Fibroblast of skin of scalp (primary cell): ENCODE results near the gene SRL.
"Not testable (repeated sequence)": the region's sequence is repeated elsewhere in the genome, so short reads cannot be mapped to it uniquely, and the experiment has no call there.

Experiments
- DNase-seq: peaks from one replicate; pipeline ENCODE4 v3.0.0-alpha.2; 2013

The SRL gene

DNA sequence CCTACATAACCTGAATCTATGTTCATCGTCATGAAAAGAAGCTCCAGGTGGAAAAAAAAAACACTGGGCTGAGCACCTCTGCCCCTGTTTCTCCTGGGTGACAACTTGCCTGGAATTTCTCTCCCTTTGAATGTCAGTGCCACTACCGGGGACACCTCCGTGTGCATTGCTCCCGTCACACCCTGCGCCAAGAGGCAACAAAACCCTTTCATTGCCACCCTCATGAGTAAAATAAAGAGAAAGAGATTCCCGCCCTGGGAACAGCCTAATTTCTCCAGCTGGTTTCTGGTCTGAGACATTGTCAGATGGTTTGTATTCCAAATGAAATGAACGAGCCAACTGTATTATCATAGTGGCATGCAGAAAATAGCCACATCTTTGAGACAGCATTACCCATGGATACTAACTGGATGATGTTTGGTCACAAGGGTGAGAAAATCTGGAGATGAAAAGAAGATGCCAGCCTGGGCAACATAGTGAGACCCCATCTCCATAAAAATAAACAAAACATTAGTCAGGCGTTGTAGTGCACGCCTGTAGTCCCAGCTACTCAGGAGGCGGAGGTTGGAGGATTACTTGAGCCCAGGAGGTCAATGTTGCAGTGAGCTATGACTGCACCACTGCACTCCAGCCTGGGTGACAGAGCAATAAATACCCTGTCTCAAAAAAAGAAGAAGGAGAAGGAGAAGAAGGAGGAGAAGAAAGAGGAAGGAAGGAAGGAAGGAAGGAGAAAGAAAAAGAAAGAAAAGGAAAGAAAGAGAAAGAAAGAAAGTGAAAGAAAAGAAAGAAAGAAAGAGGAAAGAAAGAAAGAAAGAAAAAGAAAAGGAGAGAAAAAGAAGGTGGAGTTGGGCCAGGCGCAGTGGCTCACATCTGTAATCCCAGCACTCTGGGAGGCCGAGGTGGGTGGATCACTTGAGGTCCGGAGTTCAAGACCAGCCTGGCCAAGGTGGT, 83.5 kb downstream of the SRL start:
- DNase-seq = no peak

GRCh38 chr16:4157376-4157825, 84.5 kb downstream of the SRL start:
- DNase-seq = no peak

DNA sequence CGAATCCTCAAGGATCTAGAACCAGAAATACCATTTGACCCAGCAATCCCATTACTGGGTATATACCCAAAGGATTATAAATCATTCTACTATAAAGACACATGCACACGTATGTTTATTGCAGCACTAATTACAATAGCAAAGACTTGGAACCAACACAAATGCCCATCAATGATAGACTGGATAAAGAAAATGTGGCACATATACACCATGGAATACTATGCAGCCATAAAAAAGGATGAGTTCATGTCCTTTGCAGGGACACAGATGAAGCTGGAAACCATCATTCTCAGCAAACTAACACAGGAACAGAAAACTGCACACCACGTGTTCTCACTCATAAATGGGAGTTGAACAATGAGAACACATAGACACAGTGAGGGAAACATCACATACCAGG, 85.4 kb downstream of the SRL start:
- not testable (repeated sequence) for DNase-seq

DNA sequence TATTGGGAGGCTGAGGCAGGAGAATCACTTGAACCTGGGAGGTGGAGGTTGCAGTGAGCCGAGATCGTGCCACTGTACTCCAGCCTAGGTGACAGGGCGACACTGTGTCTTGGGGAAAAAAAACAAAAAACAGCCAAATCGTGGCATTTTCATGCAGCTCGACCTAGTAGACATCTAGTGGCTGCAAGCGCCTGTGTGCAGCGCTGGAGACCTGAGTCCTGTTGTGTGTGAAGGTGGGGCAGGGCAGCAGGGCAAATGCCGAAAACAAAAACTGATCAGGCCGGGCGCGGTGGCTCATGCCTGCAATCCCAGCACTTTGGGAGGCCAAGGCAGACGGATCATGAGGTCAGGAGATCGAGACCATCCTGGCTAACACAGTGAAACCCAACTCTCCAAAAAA, 88.5 kb downstream of the SRL start:
- not testable (repeated sequence) for DNase-seq

- DNase-seq = no peak
Measured at GRCh38 chr16:4152267-4152666, 89.6 kb downstream of the SRL start.

DNA sequence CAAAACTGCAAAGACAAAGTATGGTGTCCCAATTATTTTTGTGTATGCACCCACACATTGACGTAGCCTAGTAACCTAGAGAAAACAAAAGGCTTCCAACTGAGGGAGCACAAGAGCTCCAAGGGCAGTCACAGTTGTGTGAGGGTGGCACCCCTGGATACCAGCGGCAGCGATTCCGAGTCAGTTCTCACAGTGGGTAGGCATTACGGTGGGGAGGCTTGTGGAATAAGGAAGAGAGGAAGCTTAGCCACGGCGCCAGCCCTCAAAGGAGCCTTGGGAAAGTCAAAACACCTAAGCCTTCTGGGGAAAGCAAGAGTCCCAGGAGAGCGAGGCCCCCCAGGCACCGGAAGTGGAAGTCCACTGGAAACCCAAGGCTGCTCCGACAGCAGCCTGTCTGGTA, 94.6 kb downstream of the SRL start:
- DNase-seq = no peak

DNA sequence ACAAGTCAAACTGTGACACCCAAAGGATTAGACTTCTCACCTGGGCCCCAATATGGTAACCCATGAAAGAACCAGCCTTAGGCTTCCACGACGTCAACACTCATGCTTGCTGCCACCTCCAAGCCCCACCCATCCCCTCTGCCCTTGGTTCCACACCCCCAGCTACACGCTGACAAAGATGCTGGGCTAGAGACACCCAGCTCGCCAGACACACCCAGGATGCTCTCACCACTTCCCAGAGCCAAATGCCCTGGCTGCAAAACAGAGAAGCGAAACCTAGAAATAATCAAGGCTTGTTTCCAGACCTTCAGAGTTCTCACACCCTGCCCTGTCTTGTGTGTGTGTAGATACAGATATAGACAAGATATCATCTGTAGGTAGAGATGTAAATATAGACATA, 99.6 kb downstream of the SRL start:
- no peak for DNase-seq

DNA sequence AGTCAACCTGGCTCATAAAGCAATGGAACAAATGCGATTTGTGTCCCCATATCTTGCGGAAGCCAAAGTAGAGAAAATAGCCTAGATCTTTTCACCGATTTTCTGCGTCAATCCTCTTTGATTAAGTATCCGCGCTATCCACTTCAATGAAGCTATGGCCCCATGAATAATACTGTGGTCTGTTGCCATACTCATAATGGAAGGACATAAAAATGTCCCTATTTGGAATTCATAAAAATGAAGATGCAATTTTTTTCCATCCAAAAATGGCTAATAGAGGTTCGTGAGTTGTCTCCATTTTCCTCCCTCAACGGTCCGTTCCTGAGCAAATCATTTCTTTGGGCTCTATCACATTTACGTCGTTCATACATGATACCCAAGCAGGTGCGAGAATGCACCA, 100.3 kb downstream of the SRL start:
- no peak for DNase-seq

DNA sequence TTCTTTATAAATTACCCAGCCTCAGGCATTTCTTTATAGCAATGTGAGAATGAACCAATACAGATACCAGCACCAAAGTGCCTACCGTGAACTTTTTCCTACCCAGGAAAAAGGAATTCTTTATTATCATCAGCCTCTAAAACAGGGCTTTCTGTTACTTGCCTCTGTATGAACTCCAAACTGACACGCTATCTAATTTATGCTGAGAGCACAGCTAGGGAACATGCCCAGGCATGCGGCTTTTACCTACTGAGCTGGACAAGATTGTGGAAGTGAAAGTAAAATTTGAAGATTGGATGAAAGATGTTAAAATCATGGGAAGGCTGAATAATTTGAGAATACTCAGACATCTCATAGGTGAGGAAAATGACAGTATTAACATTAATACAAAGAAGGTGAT, 101.2 kb downstream of the SRL start:
- DNase-seq = peak; percentile 49

- DNase-seq = no peak
Measured at GRCh38 chr16:4139968-4140367, 101.9 kb downstream of the SRL start.
